SK-N-SH (cell line): ENCODE data around the gene FFAR3. TPM values are rescaled to one million over a fixed set of nuclear protein-coding genes. Genes with fewer than 3 reads are reported as not detected.

Experiments used
- CTCF ChIA-PET: fragments of 300-600, 350-600 bp; formaldehyde crosslinking; extraction: SDS; loops from one replicate; lab custom pipeline; 2021; lab: Yijun Ruan, JAX
- POLR2A ChIA-PET: fragments of 350-600 bp; sonication (Branson Sonifier 250); formaldehyde crosslinking; extraction: SDS; loops from one replicate; lab custom pipeline; 2020; ENCODE audit warnings: antibody characterized with exemption, inconsistent platforms; lab: Yijun Ruan, JAX
- DNase-seq: peaks from one replicate; pipeline ENCODE4 v3.0.0; 2012
- H2AFZ ChIP-seq: fragments of 200-600 bp; sonication (generic); 2 replicates; pipeline ENCODE4 v1.8.1; 2016; ENCODE audit warnings: antibody characterized with exemption, mild to moderate bottlenecking, low read depth
- H3F3A ChIP-seq: fragments of 200-600 bp; sonication (generic); replicated peaks from 2 replicates; pipeline ENCODE3; 2016; ENCODE audit warnings: antibody characterized with exemption, mild to moderate bottlenecking; ENCODE audit not compliant: insufficient read depth
- H3K27ac ChIP-seq, 2 experiments: fragments of 200-500 bp in 1 of 2; fragments of 200-600 bp in 1 of 2; sonication (Bioruptor generic) in 1 of 2; sonication (generic), shearing (Covaris generic) in 1 of 2; 2 replicates each; pipeline versions ENCODE4 v1.5.1 to v1.6.1; 2014 to 2016; ENCODE audit warnings: low read depth in 2 of 2, inconsistent platforms in 1 of 2, low read length in 1 of 2, mild to moderate bottlenecking in 1 of 2, mixed read lengths in 1 of 2
- H3K27me3 ChIP-seq: fragments of 200-600 bp; sonication (generic), shearing (Covaris generic); 2 replicates; pipeline ENCODE4 v1.6.1; 2016; ENCODE audit warnings: mixed run types; ENCODE audit not compliant: insufficient read depth
- H3K36me3 ChIP-seq, 2 experiments: fragments of 200-500 bp in 1 of 2; fragments of 200-600 bp in 1 of 2; sonication (Bioruptor generic) in 1 of 2; sonication (generic) in 1 of 2; replicated peaks in 1 of 2; 2 replicates each; pipeline versions ENCODE3 to v1.5.1; 2014 to 2016; ENCODE audit warnings: low read length in 1 of 2, mild to moderate bottlenecking in 1 of 2; ENCODE audit not compliant: insufficient read depth in 2 of 2, control insufficient read depth in 1 of 2
- H3K4me1 ChIP-seq, 2 experiments: fragments of 200-500 bp in 1 of 2; fragments of 200-600 bp in 1 of 2; sonication (Bioruptor generic) in 1 of 2; sonication (generic), shearing (Covaris generic) in 1 of 2; 2 replicates each; pipeline versions ENCODE4 v1.5.1 to v1.6.1; 2014 to 2016; ENCODE audit warnings: low read depth in 1 of 2, low read length in 1 of 2, mixed run types in 1 of 2; ENCODE audit not compliant: insufficient read depth in 2 of 2, control insufficient read depth in 1 of 2
- H3K4me2 ChIP-seq: fragments of 200-600 bp; sonication (generic), shearing (Covaris generic); 2 replicates; pipeline ENCODE4 v1.6.1; 2017; ENCODE audit warnings: mixed run types
- H3K4me3 ChIP-seq, 2 experiments: fragments of 200-500 bp in 1 of 2; fragments of 200-600 bp in 1 of 2; sonication (Bioruptor generic) in 1 of 2; sonication (generic), shearing (Covaris generic) in 1 of 2; 2 replicates each; pipeline versions ENCODE4 v1.5.1 to v1.8.1; 2014 to 2016; ENCODE audit warnings: low read depth in 2 of 2, inconsistent platforms in 1 of 2, low read length in 1 of 2, mild to moderate bottlenecking in 1 of 2, mixed read lengths in 1 of 2, moderate library complexity in 1 of 2
- H3K79me2 ChIP-seq: fragments of 200-600 bp; sonication (generic); 2 replicates; pipeline ENCODE4 v1.8.1; 2017; ENCODE audit warnings: mild to moderate bottlenecking; ENCODE audit not compliant: insufficient read depth
- H3K9ac ChIP-seq: fragments of 200-600 bp; sonication (generic); 2 replicates; pipeline ENCODE4 v1.6.1; 2017; ENCODE audit warnings: mixed run types
- H3K9me2 ChIP-seq: fragments of 200-600 bp; sonication (generic); 2 replicates; pipeline ENCODE4 v1.6.1; 2017; ENCODE audit warnings: mixed run types
- H3K9me3 ChIP-seq: fragments of 200-600 bp; sonication (generic); 2 replicates; pipeline ENCODE4 v1.6.1; 2017; ENCODE audit warnings: mixed run types, mild to moderate bottlenecking, moderate library complexity
- H4K20me1 ChIP-seq: fragments of 200-600 bp; sonication (generic); 2 replicates; pipeline ENCODE4 v1.6.1; 2017; ENCODE audit warnings: mild to moderate bottlenecking, mixed run types; ENCODE audit not compliant: insufficient read depth
- FOSL2 ChIP-seq: IDR thresholded peaks from 2 replicates; pipeline ENCODE4 v1.4.0; 2012; ENCODE audit warnings: low read depth, mild to moderate bottlenecking, moderate library complexity, borderline replicate concordance
- MAX ChIP-seq: IDR thresholded peaks from 2 replicates; pipeline ENCODE4 v1.4.0; 2012; ENCODE audit warnings: low read depth
- NFIC ChIP-seq: IDR thresholded peaks from 2 replicates; pipeline ENCODE4 v1.4.0; 2012; ENCODE audit warnings: borderline replicate concordance
- POLR2AphosphoS5 ChIP-seq: IDR thresholded peaks from 2 replicates; pipeline ENCODE4 v1.6.1; 2012; ENCODE audit warnings: low read depth, low read length
- RAD21 ChIP-seq: IDR thresholded peaks from 2 replicates; pipeline ENCODE4 v1.6.1; 2012; ENCODE audit warnings: mild to moderate bottlenecking, low read length
- TCF12 ChIP-seq: IDR thresholded peaks from 2 replicates; pipeline ENCODE4 v1.4.0; 2012
- YY1 ChIP-seq: IDR thresholded peaks from 2 replicates; pipeline ENCODE4 v1.4.0; 2012; ENCODE audit warnings: low read depth, mild to moderate bottlenecking
- WGBS: methylation state at CpG from one replicate; pipeline ENCODE4 v1.1.6; 2017; ENCODE audit warnings: low lambda C conversion rate; 5-methylcytosine and 5-hydroxymethylcytosine counted together
- polyA plus RNA-seq, 3 experiments: library from polyadenylated mRNA; depleted of rRNA; stranded (reverse); fragments of >200 nt; gene quantifications; 2 replicates each; pipeline ENCODE4 v1.2.3, GENCODE V29; 2012
- TF ChIP-seq, protein P1 (sequence below): IDR thresholded peaks from 2 replicates; pipeline ENCODE4 v1.6.1; 2012; ENCODE audit warnings: mild to moderate bottlenecking, low read depth, low read length, moderate library complexity
- TF ChIP-seq, protein P2 (sequence below): IDR thresholded peaks from 2 replicates; pipeline ENCODE4 v1.4.0; 2012; ENCODE audit warnings: low read depth, borderline replicate concordance

The FFAR3 gene
- polyA plus RNA-seq, 1 of the 3 experiments (the other 2 are of a cell fraction) = not detected

DNA sequence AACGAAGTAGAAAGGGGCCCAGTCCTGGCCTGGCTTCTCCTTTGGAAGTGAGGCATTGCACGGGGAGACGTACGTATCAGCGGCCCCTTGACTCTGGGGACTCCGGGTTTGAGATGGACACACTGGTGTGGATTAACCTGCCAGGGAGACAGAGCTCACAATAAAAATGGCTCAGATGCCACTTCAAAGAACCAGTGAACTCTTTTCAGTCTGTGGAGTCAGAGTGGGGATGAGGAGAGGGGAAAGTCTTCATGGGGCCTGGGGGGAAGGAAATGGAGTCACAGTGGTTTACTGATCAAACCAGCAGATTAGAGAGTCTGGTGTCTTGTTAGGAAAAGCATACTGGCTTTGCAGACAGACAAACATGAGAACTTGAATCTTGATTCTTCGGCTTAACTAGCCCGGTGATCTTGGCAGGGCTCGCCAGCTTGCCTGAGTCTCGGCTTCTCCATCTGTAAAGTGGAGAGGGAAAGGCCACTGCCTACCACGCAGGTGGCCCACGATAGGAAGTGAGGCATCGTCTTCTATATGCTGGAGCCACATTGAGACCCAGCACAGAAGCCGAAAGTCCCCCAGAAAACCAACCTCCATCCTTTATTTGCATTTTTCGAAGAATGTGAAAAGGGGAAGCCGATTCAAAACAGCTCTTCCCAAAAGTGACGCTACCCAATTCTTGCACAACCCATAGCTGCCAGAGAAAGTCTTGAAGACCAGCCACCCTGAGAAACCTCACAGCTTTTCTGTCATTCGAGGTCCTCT lies 10.9 kb upstream of the FFAR3 start, which contains the start of gene FFAR1:
FFAR1 (plus strand) TSS at position 732 of the 759 bp plus-strand sequence. CDS start 3,650 bp downstream, outside the sequence.
- H2AFZ ChIP-seq = no peak within 1 kb of the TSS
- no peak within 1 kb of the TSS for H3K4me2 ChIP-seq
- peaks cover 91% of the 10 kb centered on the region for H3K27me3 ChIP-seq
- no peaks in the 10 kb centered on the region for H3K4me1 ChIP-seq
- no peaks in the 10 kb centered on the region for H3F3A ChIP-seq
- H3K79me2 ChIP-seq = no peaks in the 10 kb centered on the region
- H3K9me3 ChIP-seq = no peaks in the 10 kb centered on the region
- H3K36me3 ChIP-seq = no peaks in the 10 kb centered on the region
- no peaks in the 10 kb centered on the region for H4K20me1 ChIP-seq
- no peak within 1 kb of the TSS for H3K9ac ChIP-seq
- H3K9me2 ChIP-seq = no peaks in the 10 kb centered on the region
- WGBS = 21% methylated on average over 18 of the region's 18 CpGs
- TF ChIP-seq RAD21 (no peak), NFIC (no peak), POLR2AphosphoS5 (no peak)
- TF ChIP-seq, protein P1, sequence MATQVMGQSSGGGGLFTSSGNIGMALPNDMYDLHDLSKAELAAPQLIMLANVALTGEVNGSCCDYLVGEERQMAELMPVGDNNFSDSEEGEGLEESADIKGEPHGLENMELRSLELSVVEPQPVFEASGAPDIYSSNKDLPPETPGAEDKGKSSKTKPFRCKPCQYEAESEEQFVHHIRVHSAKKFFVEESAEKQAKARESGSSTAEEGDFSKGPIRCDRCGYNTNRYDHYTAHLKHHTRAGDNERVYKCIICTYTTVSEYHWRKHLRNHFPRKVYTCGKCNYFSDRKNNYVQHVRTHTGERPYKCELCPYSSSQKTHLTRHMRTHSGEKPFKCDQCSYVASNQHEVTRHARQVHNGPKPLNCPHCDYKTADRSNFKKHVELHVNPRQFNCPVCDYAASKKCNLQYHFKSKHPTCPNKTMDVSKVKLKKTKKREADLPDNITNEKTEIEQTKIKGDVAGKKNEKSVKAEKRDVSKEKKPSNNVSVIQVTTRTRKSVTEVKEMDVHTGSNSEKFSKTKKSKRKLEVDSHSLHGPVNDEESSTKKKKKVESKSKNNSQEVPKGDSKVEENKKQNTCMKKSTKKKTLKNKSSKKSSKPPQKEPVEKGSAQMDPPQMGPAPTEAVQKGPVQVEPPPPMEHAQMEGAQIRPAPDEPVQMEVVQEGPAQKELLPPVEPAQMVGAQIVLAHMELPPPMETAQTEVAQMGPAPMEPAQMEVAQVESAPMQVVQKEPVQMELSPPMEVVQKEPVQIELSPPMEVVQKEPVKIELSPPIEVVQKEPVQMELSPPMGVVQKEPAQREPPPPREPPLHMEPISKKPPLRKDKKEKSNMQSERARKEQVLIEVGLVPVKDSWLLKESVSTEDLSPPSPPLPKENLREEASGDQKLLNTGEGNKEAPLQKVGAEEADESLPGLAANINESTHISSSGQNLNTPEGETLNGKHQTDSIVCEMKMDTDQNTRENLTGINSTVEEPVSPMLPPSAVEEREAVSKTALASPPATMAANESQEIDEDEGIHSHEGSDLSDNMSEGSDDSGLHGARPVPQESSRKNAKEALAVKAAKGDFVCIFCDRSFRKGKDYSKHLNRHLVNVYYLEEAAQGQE = no peak
- TF ChIP-seq, all 33 proteins: peak for 0
- ChIA-PET CTCF (interaction anchor here (1.3 to 3.3 kb wide), 3 partner anchors 121 to 148 kb away, joined by 3 to 16 read pairs (median 4); no protein-coding TSS in a partner anchor), POLR2A (no interaction called here)
- no peak for DNase-seq
- Histone ChIP-seq H3K4me3 (no peak within 1 kb of the TSS), H3K27ac (no peak within 1 kb of the TSS)

- H3K4me2 ChIP-seq = no peak overlapping the region
- no peaks in the 10 kb centered on the region for H3K9me2 ChIP-seq
- 29% methylated on average over 7 of the region's 7 CpGs for WGBS
- no peaks in the 10 kb centered on the region for H4K20me1 ChIP-seq
- H3K9me3 ChIP-seq = no peaks in the 10 kb centered on the region
- H3K79me2 ChIP-seq = no peaks in the 10 kb centered on the region
- no peaks in the 10 kb centered on the region for H3K36me3 ChIP-seq
- POLR2A ChIA-PET = no interaction called here
- no peak for DNase-seq
- H3F3A ChIP-seq = no peaks in the 10 kb centered on the region
- H3K4me1 ChIP-seq = no peaks in the 10 kb centered on the region
- peaks cover 87% of the 10 kb centered on the region for H3K27me3 ChIP-seq
- H3K27ac ChIP-seq = no peak overlapping the region
- TF ChIP-seq, protein P2, sequence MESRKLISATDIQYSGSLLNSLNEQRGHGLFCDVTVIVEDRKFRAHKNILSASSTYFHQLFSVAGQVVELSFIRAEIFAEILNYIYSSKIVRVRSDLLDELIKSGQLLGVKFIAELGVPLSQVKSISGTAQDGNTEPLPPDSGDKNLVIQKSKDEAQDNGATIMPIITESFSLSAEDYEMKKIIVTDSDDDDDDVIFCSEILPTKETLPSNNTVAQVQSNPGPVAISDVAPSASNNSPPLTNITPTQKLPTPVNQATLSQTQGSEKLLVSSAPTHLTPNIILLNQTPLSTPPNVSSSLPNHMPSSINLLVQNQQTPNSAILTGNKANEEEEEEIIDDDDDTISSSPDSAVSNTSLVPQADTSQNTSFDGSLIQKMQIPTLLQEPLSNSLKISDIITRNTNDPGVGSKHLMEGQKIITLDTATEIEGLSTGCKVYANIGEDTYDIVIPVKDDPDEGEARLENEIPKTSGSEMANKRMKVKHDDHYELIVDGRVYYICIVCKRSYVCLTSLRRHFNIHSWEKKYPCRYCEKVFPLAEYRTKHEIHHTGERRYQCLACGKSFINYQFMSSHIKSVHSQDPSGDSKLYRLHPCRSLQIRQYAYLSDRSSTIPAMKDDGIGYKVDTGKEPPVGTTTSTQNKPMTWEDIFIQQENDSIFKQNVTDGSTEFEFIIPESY = no peak
- no peak for TF ChIP-seq MAX
- no peak for TF ChIP-seq TCF12
- TF ChIP-seq FOSL2 = no peak
- TF ChIP-seq YY1 = no peak
- no peak overlapping the region for H3K4me3 ChIP-seq
- no peak overlapping the region for H2AFZ ChIP-seq
- H3K9ac ChIP-seq = no peak overlapping the region
- CTCF ChIA-PET = interaction anchor here (1.7 to 3.3 kb wide), 2 partner anchors 144 to 147 kb away, joined by 3 to 16 read pairs; no protein-coding TSS in a partner anchor
These were observed 10.3 kb upstream of the FFAR3 start for GRCh38 chr19:35347930-35348298.
